Esophagus (tissue), 2 donors: ENCODE data around the gene HSD17B4. TPM values are rescaled to one million over a fixed set of nuclear protein-coding genes. Genes with fewer than 3 reads are reported as not detected.
"Not testable (repeated sequence)": the region's sequence is repeated elsewhere in the genome, so short reads cannot be mapped to it uniquely, and the experiment has no call there.

ENCODE experiments used
- H3K27ac ChIP-seq, 2 donors: one replicate each; pipeline ENCODE4 v1.5.1; 2013; ENCODE audit warnings: low read depth in 2 of 2, mild to moderate bottlenecking in 2 of 2, inconsistent platforms in 1 of 2, low read length in 1 of 2, moderate library complexity in 1 of 2
- H3K27me3 ChIP-seq, 2 donors: one replicate each; pipeline ENCODE4 v1.6.1; 2013; ENCODE audit warnings: low read length in 2 of 2, control low read depth in 1 of 2, mild to moderate bottlenecking in 1 of 2; ENCODE audit not compliant: insufficient read depth in 2 of 2, control insufficient read depth in 1 of 2
- H3K36me3 ChIP-seq, 2 donors: one replicate each; pipeline ENCODE4 v1.6.1; 2013; ENCODE audit warnings: low read length in 1 of 2; ENCODE audit not compliant: control insufficient read depth in 2 of 2, insufficient read depth in 2 of 2
- H3K4me1 ChIP-seq, 2 donors: one replicate each; pipeline ENCODE4 v1.6.1; 2013; ENCODE audit warnings: low read length in 1 of 2; ENCODE audit not compliant: control insufficient read depth in 2 of 2, insufficient read depth in 2 of 2
- H3K4me3 ChIP-seq, 2 donors: one replicate each; pipeline ENCODE4 v1.5.1; 2013; ENCODE audit warnings: low read length in 2 of 2, mild to moderate bottlenecking in 2 of 2, low read depth in 1 of 2, moderate library complexity in 1 of 2
- H3K9me3 ChIP-seq, 2 donors: one replicate each; pipeline ENCODE4 v1.6.1; 2013; ENCODE audit warnings: mild to moderate bottlenecking in 2 of 2, low read depth in 1 of 2, low read length in 1 of 2, moderate library complexity in 1 of 2; ENCODE audit not compliant: control insufficient read depth in 2 of 2, insufficient read depth in 1 of 2
- WGBS, 2 donors: extraction: QIAGEN DNeasy Blood & Tissue Kit; methylation state at CpG; one replicate each; pipeline ENCODE4 v1.1.7; 2013; 5-methylcytosine and 5-hydroxymethylcytosine counted together
- polyA plus RNA-seq, 2 donors: library from polyadenylated mRNA; stranded (reverse); fragments of 200-250 nt; gene quantifications; one replicate each; pipeline ENCODE4 v1.2.3, GENCODE V29; 2013
- donor health status: healthy with polysubstance abuse.
- donor health status: Bipolar disorder and iron deficiency.

HSD17B4 gene
- polyA plus RNA-seq, 2 donors, result 136 to 190 TPM

DNA sequence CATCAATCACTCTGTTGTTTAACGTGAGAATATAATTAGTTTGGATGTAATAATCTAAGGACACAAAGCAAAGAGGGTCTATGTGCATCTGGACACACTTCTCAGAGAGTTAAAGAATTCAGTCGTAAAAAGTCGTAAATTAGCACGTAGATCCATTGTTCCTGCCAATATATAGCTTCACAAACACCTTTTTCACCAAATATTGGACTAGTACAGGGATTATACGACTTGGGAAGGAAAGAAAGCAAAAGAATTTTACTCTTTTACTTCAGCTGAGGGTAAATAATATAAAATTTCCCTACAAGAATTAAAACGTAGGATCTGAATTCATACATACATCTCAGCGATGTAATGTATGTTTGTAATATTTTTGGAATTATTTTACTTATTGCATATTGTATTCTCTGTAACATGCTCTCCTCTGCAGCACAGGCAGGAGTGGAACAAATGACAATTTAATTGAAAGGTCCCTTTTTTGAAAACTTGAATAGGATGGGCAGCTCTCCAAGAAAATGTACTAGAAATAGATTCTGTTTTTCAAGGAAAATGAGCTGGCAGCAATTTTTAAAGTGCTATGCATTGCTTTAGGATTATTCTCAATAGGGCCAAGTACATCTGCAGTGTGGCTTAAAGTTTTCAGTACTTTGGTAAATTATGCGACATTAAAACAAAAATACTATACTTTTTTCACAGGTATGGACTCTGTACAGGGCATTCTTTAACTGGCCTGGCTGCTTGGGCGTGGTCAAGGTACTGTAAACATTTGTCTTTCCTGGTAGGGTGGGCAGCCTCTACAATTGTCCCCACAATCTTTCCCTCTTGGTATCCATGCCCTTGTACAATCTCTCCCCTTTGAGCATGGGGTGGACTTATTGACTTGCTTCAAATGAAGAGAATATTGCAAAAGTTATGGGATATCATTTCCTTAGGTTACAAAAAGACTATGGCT lies 39.7 kb upstream of the HSD17B4 start:
- H3K9me3 ChIP-seq, result no peaks in the 10 kb centered on the region
- 31 to 35% methylated on average over 9 of the region's 9 CpGs for WGBS, 2 donors
- no peaks in the 10 kb centered on the region for H3K27me3 ChIP-seq
- H3K4me1 ChIP-seq, result no peaks in the 10 kb centered on the region
- no peaks in the 10 kb centered on the region for H3K36me3 ChIP-seq
- peak overlapping the region in 1 of 2 donors; percentile 59 for H3K4me3 ChIP-seq
- no peak overlapping the region for H3K27ac ChIP-seq

- not testable (repeated sequence) for H3K4me3 ChIP-seq, H3K27me3 ChIP-seq, H3K9me3 ChIP-seq, H3K4me1 ChIP-seq, H3K36me3 ChIP-seq, H3K27ac ChIP-seq
- 86 to 87% methylated on average over 13 of the region's 13 CpGs for WGBS, 2 donors
These were observed 38.1 kb upstream of the HSD17B4 start for GRCh38 chr5:119414124-119414734.

DNA sequence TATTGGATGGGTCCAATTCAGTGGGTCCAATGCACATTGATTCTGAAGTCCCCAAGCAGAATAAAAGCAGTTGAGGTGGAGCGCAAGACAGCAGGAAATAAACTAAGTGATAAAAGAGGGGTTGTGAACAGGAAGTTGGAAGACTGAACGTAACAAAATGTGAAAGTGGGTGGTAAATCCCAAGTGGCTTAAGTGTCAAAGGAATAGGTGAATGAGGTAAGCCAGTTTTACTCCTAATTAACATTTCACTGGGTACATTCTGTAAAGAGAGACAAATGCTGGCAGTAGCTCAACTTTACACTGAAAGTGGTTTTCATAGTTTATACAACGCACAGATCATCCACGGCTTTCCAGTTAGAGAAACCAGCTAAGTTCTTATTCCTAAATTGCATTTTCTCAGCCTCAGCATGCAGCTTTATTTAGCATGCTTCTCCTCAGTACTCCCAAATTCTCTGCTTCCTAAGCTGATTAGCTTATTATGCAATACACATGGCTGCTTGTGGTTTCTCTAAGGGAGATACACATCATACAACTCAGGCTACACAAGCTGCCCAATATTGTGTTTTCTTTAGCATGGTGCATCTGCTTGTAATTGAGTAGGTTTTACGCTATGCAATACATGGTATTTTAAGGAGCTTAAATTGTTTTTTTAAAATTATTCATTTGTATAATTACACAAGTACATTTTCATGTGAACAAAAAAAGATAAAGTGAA lies 34.2 kb upstream of the HSD17B4 start:
- H3K4me3 ChIP-seq, result no peak overlapping the region
- no peaks in the 10 kb centered on the region for H3K27me3 ChIP-seq
- H3K9me3 ChIP-seq, result no peaks in the 10 kb centered on the region
- 46 to 58% methylated on average over 5 of the region's 5 CpGs for WGBS, 2 donors
- peak overlapping the region; percentile 68 to 71 for H3K27ac ChIP-seq
- H3K36me3 ChIP-seq, result no peaks in the 10 kb centered on the region
- peaks cover 0 to 3% of the 10 kb centered on the region in 2 donors for H3K4me1 ChIP-seq

- Histone ChIP-seq H3K9me3 (no peaks in the 10 kb centered on the region), H3K4me3 (no peak overlapping the region), H3K4me1 (peaks cover 0 to 3% of the 10 kb centered on the region in 2 donors), H3K27me3 (no peaks in the 10 kb centered on the region), H3K27ac (peak overlapping the region in 1 of 2 donors; percentile 5), H3K36me3 (no peaks in the 10 kb centered on the region)
- WGBS, 2 donors, result 48 to 55% methylated on average over 2 of the region's 2 CpGs
These were observed 33.6 kb upstream of the HSD17B4 start for GRCh38 chr5:119418606-119419100.

DNA sequence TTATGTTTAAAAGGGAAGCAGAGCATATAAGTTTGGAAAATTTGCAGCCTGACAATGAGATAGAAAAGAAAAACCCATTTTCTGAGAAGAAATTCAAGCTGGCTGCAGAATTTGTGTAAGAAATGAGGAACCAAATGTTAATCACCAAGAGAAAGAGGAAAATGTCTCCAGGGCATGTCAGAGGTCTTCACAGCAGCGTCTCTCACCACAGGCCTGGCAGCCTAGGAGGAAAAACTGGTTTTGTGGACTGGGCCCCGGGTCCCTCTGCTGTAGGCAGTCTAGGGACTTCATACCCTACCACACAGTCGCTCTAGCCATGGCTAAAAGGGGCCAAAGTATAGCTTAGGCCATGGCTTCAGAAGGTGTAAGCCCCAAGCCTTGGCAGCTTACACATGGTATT lies 32.1 kb upstream of the HSD17B4 start:
- H3K4me3 ChIP-seq, result no peak overlapping the region
- no peaks in the 10 kb centered on the region for H3K27me3 ChIP-seq
- peak overlapping the region; percentile 5 to 55 for H3K27ac ChIP-seq
- H3K4me1 ChIP-seq, result peaks cover 0 to 6% of the 10 kb centered on the region in 2 donors
- no peaks in the 10 kb centered on the region for H3K36me3 ChIP-seq
- no peaks in the 10 kb centered on the region for H3K9me3 ChIP-seq
- 37 to 53% methylated on average over 3 of the region's 3 CpGs for WGBS, 2 donors

GRCh38 chr5:119426057-119426456 lies 26.2 kb upstream of the HSD17B4 start:
- Histone ChIP-seq H3K4me3 (no peak overlapping the region), H3K27ac (no peak overlapping the region), H3K27me3 (no peaks in the 10 kb centered on the region), H3K36me3 (no peaks in the 10 kb centered on the region), H3K4me1 (peaks cover 0 to 2% of the 10 kb centered on the region in 2 donors), H3K9me3 (no peaks in the 10 kb centered on the region)
- WGBS, 2 donors, result 97 to 99% methylated on average over 3 of the region's 3 CpGs

GRCh38 chr5:119427060-119427459 lies 25.2 kb upstream of the HSD17B4 start:
- Histone ChIP-seq H3K4me3 (no peak overlapping the region), H3K36me3 (no peaks in the 10 kb centered on the region), H3K4me1 (peaks cover 0 to 2% of the 10 kb centered on the region in 2 donors), H3K27ac (peak overlapping the region in 1 of 2 donors; percentile 22), H3K27me3 (no peaks in the 10 kb centered on the region), H3K9me3 (no peaks in the 10 kb centered on the region)
- WGBS, 2 donors, result 60 to 71% methylated on average over 2 of the region's 2 CpGs

DNA sequence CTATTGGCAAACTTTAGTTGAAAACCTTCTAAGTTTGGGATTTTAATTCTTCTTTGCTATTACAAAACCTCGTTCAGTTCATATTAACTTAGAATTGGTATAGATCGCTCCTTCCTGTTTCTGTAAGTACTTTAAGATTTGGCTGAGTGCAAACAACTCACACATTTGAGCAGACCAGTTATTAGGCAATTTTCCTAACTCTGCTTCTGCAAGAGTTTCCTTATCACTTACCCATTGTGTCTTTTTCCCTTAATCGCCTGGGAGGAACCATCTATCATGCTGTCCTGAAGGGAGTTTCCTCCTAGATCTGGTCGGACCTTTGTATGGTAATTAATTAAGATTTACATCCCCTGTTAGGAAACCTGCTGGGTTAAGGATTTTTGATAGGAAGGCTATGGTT lies 24.7 kb upstream of the HSD17B4 start:
- not testable (repeated sequence) for H3K27ac ChIP-seq, H3K27me3 ChIP-seq, H3K36me3 ChIP-seq, H3K4me3 ChIP-seq, H3K9me3 ChIP-seq, H3K4me1 ChIP-seq
- 41 to 46% methylated on average over 4 of the region's 4 CpGs for WGBS, 2 donors

DNA sequence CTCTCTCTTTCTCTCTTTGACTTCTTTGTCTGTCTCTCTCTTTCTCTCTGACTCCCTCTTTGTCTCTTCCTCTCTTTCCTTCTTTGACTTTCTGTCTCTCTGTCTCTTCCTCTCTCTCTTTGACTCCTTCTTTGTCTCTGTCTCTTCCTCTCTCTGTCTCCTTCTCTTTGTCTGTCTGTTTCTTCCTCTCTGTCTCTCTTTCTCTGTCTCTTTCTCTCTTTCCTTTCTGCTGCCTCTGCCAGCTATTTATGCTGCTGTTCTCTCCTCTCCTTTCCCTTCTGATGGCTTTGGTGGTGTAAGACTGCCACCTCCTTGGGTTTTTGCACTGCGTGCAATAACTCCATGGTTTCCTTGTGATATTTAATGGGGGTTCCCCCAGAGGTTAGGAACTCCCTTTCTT lies 24.1 kb upstream of the HSD17B4 start:
- 76 to 82% methylated on average over 1 of the region's 1 CpG for WGBS, 2 donors
- not testable (repeated sequence) for H3K4me1 ChIP-seq, H3K27me3 ChIP-seq, H3K9me3 ChIP-seq, H3K4me3 ChIP-seq, H3K36me3 ChIP-seq, H3K27ac ChIP-seq
